HG03103 (cell line): ENCODE data around the gene RAP1GDS1.
"Not testable (repeated sequence)": the region's sequence is repeated elsewhere in the genome, so short reads cannot be mapped to it uniquely, and the experiment has no call there.

ENCODE experiments used
- ATAC-seq: cut with Tn5 transposase; IDR thresholded peaks from one replicate; pipeline ENCODE4 v1.9.1; 2021; ENCODE audit warnings: low read depth; ENCODE audit not compliant: unreplicated experiment

RAP1GDS1 gene

GRCh38 chr4:98287328-98287727 lies 26.1 kb downstream of the RAP1GDS1 start:
- no peak for ATAC-seq

DNA sequence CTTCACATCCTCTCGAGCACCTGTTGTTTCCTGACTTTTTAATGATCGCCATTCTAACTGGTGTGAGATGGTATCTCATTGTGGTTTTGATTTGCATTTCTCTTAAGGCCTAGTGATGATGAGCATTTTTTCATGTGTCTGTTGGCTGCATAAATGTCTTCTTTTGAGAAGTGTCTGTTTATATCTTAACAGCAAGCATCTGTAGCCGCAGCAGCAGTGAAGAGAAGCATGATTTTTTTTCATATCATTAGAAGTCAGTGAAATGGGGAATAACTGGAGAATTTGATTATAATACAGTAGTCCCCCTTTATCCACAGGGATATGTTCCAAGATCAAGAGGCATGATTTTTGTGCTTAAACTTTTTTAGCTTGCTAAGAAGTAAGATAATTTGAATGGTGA lies 27.5 kb downstream of the RAP1GDS1 start:
- ATAC-seq: not testable (repeated sequence)

GRCh38 chr4:98289375-98289774 lies 28.2 kb downstream of the RAP1GDS1 start:
- ATAC-seq: peak; percentile 55

DNA sequence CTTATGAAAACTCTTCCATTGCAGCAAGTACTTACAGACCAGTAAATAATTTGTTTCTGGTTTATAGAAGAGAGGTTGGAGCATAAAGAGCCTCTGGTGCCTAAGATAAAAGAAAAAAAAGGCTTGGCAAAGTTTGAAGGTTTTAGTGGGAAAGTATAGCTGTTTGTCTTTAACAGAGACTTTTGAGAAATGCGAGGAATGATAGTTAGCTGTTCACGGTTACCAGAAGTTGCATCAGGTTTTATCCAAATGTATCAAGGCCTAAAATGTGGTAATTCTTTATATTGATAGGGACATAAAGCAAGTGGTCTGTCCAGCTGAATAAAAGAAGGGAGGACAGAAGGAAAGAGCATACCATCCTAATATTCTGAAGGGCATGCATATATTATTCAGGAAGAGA lies 29.3 kb downstream of the RAP1GDS1 start:
- no peak for ATAC-seq

GRCh38 chr4:98293104-98293887 lies 32.1 kb downstream of the RAP1GDS1 start:
- ATAC-seq: no peak

GRCh38 chr4:98298022-98298421 lies 36.8 kb downstream of the RAP1GDS1 start:
- ATAC-seq: no peak

DNA sequence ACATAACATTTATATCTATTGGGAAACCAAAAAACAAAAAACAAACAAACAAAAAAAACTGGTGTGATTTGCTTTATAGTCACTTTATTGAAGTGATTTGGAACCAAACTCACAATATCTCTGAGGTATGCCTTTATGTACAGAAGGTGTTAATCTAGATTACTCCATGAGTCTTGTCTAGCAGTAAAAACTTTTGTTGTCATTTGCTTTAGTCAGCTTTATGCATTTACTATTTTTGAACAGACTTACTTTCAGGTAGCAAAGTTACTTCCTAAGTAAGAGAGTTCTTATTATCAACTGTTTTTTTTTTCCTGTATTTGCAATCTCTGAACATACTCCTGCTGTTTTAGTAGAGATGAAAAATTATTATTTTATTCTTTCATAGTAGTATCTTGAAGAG lies 39.5 kb downstream of the RAP1GDS1 start:
- ATAC-seq: no peak

DNA sequence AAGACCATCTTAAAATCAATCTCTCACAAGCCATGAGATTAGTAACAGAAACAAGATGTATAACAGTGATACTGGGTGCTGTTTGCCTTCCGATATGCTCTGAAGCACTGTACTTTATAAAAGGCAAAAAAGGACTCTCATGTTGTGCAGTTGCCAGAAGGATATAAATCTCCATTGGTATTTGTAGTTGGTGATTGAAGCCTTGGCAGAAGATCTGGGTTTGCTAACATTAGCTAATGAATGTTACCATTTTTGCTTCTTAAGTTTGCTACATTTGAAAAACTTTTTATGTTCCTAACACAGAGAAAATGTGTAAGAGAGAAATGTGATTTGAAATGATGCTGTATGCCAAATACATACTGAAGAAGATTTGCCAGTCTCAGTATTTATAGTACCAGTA lies 44.4 kb downstream of the RAP1GDS1 start:
- ATAC-seq: no peak

DNA sequence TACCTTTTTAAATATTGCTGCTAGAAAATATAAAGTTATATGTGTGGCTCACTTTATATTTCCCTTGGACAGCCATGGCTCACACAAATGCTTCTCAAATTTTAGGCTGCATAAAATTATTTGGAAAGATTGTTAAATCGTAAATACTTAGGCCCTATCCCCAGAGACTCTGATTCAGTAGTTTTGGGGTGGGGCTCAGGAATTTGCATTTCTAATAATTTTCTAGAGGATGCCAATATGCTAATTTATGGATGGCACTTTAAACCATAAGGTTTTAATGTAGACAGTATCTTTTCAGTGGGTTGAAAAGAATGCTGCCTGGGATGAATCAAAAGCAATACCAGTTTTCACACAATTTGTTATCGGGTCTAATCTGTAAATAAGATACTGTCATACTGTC lies 49.7 kb downstream of the RAP1GDS1 start:
- ATAC-seq: no peak

GRCh38 chr4:98311656-98312055 lies 50.5 kb downstream of the RAP1GDS1 start:
- no peak for ATAC-seq

- no peak for ATAC-seq
Observed at GRCh38 chr4:98314791-98315565, 53.8 kb downstream of the RAP1GDS1 start.

GRCh38 chr4:98318521-98318920 lies 57.3 kb downstream of the RAP1GDS1 start:
- no peak for ATAC-seq

GRCh38 chr4:98319021-98319420 lies 57.8 kb downstream of the RAP1GDS1 start:
- no peak for ATAC-seq

DNA sequence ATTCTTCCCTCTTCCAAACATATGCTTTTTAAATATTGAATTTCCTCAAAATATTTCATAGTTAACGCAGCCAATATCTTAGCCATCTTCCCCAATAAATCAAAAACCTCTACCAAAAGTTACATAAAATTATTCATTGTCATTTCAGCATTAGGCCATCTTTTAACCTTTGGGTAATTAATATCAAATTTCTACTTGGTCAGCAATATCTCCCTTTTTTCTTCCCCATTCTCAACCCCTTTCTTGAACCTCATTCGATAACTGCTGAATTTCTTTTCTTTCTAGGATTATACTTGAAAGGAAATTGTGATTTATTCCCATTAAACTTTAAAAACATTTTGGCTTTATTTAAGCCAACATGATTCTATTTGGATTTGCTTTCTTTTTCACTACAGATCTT lies 65.0 kb downstream of the RAP1GDS1 start:
- ATAC-seq: no peak

- ATAC-seq: no peak
Observed at GRCh38 chr4:98327694-98328093, 66.5 kb downstream of the RAP1GDS1 start.

GRCh38 chr4:98329879-98330640 lies 68.9 kb downstream of the RAP1GDS1 start:
- not testable (repeated sequence) for ATAC-seq

DNA sequence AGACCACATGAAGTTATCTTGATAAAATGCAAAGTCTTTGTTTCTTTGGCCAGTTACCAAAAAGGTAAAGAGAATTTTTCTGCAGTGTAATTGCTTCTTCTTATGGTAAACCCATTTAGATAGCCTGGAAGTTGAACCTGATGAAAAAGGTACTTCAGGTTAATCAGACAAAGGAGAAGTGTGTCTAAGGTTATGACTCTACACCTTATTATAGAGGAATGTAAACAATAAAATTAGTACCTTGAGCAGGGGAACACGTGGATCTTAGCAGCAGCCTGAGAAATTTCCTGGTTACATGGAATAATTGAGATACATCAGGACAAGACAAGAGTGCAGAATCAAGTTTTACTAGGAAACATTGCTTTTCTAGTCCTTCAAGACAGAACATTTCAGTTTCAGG lies 70.8 kb downstream of the RAP1GDS1 start:
- ATAC-seq: no peak

- ATAC-seq: no peak
Observed at GRCh38 chr4:98334461-98334860, 73.3 kb downstream of the RAP1GDS1 start.

DNA sequence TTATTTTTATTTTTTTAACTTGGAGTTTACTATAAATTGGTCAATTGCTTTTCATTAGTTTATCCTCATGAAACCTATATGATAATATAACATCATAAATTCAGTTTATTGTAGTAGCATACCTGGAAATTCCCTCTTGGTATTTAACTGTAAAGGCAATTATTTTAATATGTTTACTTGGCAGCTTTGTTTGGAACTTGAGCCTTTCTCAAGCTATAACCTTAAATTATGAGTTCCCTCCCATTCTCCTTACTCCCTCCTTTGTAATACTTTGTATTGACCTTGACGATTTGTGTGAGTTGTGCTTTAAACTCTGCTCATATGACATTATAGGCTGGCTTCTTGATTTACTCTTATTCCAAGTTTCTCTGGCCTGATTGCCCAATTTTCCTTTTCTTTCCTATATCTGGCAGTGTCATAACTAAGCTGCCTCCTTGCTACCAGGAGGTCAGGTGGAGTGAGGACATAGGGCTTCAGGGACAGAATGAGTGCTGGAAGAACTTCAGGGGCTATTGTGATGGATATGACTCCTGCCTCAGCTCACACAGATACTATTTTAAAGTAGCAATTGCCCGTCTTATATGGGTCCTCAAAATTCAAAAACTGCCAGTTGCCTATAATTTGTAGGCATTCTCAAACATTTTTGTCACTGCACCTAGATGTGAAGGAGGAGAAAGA lies 77.7 kb downstream of the RAP1GDS1 start:
- no peak for ATAC-seq

DNA sequence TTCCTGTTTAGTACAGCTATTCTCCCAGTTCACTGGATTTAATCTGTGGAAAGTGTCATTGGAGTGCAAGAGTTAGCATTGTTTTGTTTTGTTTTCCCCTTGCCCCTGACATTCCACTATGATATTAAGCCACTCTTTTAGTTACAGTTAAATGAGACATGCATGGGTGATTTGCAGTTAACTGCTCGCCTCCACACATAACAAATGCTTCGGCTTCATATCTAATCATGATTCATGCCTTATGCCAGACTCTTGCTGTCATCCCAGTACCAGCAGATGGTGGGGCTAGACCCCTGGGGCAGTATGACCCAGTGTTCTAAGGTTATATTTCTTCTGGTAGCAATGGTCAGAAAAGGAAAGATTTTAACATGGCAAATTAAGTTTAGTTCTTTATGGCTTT lies 80.1 kb downstream of the RAP1GDS1 start:
- ATAC-seq: no peak

GRCh38 chr4:98343626-98344025 lies 82.4 kb downstream of the RAP1GDS1 start:
- no peak for ATAC-seq
